HG03571 (cell line): ENCODE data around the gene NLRP5.
"Not testable (repeated sequence)": the region's sequence is repeated elsewhere in the genome, so short reads cannot be mapped to it uniquely, and the experiment has no call there.

Source experiments
- ATAC-seq: cut with Tn5 transposase; IDR thresholded peaks from one replicate; pipeline ENCODE4 v1.9.1; 2021; ENCODE audit not compliant: unreplicated experiment

NLRP5 gene

GRCh38 chr19:56098237-56098636, 111.7 kb downstream of the NLRP5 start:
- not testable (repeated sequence) for ATAC-seq

GRCh38 chr19:56098731-56099568, 112.4 kb downstream of the NLRP5 start:
- ATAC-seq = no peak

GRCh38 chr19:56099638-56100539, 113.3 kb downstream of the NLRP5 start:
- no peak for ATAC-seq

- no peak for ATAC-seq
Observed at GRCh38 chr19:56101095-56101494, 114.5 kb downstream of the NLRP5 start.

- ATAC-seq = no peak
Observed at GRCh38 chr19:56101746-56102535, 115.4 kb downstream of the NLRP5 start.

- no peak for ATAC-seq
Observed at GRCh38 chr19:56103027-56103614, 116.5 kb downstream of the NLRP5 start.

- no peak for ATAC-seq
Observed at GRCh38 chr19:56104423-56104822, 117.8 kb downstream of the NLRP5 start.

- ATAC-seq = no peak
Observed at GRCh38 chr19:56105090-56105701, 118.6 kb downstream of the NLRP5 start.

- ATAC-seq = not testable (repeated sequence)
Observed at GRCh38 chr19:56105831-56106396, 119.3 kb downstream of the NLRP5 start.

GRCh38 chr19:56106397-56106849, 119.8 kb downstream of the NLRP5 start:
- no peak for ATAC-seq

- ATAC-seq = no peak
Observed at GRCh38 chr19:56106993-56107392, 120.4 kb downstream of the NLRP5 start.

- ATAC-seq = no peak
Observed at GRCh38 chr19:56107626-56108351, 121.2 kb downstream of the NLRP5 start.

- ATAC-seq = no peak
Observed at GRCh38 chr19:56108447-56109195, 122.0 kb downstream of the NLRP5 start.

GRCh38 chr19:56109226-56109625, 122.7 kb downstream of the NLRP5 start:
- no peak for ATAC-seq

GRCh38 chr19:56110515-56111448, 124.2 kb downstream of the NLRP5 start:
- no peak for ATAC-seq
